GM12892 (cell line): ENCODE measurements around the gene ACTN1.

Experiments
- DNase-seq: peaks from one replicate; pipeline ENCODE4 v3.0.0; 2011; ENCODE audit not compliant: insufficient read length
- FAIRE-seq: peaks from 2 replicates; lab custom pipeline; 2011; peaks lifted over from hg19 to GRCh38; lab: Jason Lieb, UNC
- POLR2A ChIP-seq: IDR thresholded peaks from 2 replicates; pipeline ENCODE4 v1.6.1; 2011; ENCODE audit warnings: low read depth, low read length, control low read depth
- POLR2AphosphoS5 ChIP-seq: IDR thresholded peaks from 2 replicates; pipeline ENCODE4 v1.6.1; 2011; ENCODE audit warnings: low read depth, low read length, control low read depth
- TAF1 ChIP-seq: IDR thresholded peaks from 2 replicates; pipeline ENCODE4 v1.6.1; 2011; ENCODE audit warnings: low read depth, mild to moderate bottlenecking, control low read depth, low read length, borderline replicate concordance

The ACTN1 gene

DNA sequence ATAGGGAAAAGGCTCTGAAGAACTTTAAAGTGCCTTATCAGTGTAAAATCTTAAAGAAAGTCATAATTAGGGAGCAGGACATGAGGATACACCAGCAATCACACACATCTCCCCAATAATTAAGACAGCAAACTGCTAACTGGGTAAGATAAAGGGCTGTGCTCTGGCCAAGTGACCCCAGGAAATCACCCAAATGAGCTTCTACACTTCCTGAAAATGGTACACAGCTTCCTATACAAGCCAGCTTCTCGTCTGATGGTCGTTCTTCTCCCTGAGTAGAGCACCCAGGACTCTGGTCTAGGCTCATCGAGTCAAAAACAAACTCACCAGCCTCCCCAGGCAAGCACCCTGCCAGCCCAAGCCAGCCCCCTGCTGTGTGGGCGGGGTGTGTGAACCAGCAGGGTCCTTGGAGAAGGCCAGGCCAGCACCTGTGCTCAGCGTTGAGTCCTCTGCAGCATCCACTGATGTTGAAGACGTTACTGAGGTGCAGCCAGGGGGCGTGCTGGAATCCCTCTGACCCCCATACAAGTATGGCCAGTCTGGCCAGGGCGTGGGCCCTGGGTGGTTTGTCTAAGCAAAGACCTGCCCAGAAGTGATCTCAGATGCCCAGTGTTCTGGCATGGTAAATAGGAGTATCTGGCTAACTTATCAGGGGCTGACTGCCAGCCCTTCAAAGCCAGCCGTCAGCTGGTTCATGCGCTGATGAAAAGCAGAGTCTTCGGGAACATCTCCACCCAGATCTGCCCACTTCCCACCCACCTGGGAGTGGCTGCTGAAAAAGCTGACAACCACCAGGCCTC, 41.4 kb downstream of the ACTN1 start:
- TF ChIP-seq POLR2AphosphoS5 = no peak
- no peak for TF ChIP-seq TAF1
- no peak for TF ChIP-seq POLR2A
- FAIRE-seq (no peak), DNase-seq (no peak)

DNA sequence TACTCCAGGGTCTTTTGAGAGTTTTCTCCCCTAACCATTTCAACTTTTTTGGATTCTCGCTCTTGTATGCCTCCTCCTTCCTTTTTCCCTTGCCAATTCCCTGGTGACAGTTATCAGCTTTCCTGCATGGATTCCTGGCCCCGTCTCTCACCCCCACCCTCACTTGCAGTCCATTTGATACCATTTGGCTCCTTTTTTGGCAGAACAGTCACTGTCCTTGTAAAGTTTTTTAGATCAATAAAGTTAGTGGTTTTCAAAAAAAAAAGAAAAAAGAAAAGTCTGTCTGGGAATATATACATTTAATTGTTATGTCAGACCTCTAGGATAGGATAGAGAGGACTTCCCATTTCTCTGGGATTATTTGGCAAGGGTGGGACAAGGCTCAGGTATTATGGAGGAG, 42.1 kb downstream of the ACTN1 start:
- no peak for TF ChIP-seq POLR2A
- TF ChIP-seq TAF1 = no peak
- no peak for TF ChIP-seq POLR2AphosphoS5
- DNase-seq (no peak), FAIRE-seq (no peak)

DNA sequence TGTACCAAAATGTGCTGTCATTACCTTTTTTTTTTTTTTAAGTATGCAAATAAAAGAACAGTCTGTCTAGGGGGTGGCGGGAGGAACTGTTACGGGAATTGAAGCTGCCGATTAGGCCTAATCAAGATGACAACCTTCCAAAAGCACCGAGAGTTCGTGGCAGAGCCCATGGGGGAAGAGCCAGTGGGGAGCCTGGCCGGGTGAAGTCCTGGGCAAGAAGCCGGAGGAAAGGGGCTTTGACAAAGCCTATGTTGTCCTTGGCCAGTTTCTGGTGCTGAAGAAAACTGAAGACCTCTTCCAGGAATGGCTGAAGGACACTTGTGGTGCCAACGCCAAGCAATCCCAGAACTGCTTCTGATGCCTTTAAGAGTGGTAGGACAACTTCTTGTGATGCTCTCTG, 42.6 kb downstream of the ACTN1 start:
- DNase-seq (no peak), FAIRE-seq (no peak)
- no peak for TF ChIP-seq POLR2A
- TF ChIP-seq POLR2AphosphoS5 = no peak
- no peak for TF ChIP-seq TAF1

GRCh38 chr14:68935761-68936214, 43.3 kb downstream of the ACTN1 start:
- TF ChIP-seq POLR2A (no peak), POLR2AphosphoS5 (no peak)
- DNase-seq = no peak
- no peak for FAIRE-seq

GRCh38 chr14:68934066-68934465, 45.0 kb downstream of the ACTN1 start:
- DNase-seq (no peak), FAIRE-seq (no peak)
- no peak for TF ChIP-seq POLR2A
- no peak for TF ChIP-seq POLR2AphosphoS5
- no peak for TF ChIP-seq TAF1

GRCh38 chr14:68932686-68933085, 46.4 kb downstream of the ACTN1 start:
- TF ChIP-seq POLR2A = no peak
- no peak for TF ChIP-seq TAF1
- TF ChIP-seq POLR2AphosphoS5 = no peak
- DNase-seq (no peak), FAIRE-seq (no peak)

DNA sequence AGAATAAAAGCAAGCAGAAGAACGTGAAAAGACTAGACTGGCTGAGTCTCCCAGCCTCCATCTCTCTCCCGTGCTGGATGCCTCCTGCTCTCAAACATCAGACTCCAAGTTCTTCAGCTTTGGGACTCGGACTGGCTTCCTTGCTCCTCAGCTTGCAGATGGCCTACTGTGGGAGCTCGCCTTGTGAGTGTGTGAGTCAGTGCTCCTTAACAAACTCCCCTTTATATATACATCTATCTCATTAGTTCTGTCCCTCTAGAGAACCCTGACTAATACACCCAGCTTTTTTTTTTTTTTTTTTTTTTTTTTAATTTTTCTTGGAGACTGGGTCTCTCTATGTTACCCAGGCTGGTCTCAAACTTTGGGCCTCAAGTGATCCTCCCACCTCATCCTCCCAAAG, 46.9 kb downstream of the ACTN1 start:
- FAIRE-seq = no peak
- TF ChIP-seq POLR2AphosphoS5 (no peak), POLR2A (no peak), TAF1 (no peak)
- DNase-seq = no peak

GRCh38 chr14:68931474-68932051, 47.5 kb downstream of the ACTN1 start:
- DNase-seq (no peak), FAIRE-seq (no peak)
- TF ChIP-seq POLR2AphosphoS5 (no peak), TAF1 (no peak), POLR2A (no peak)

GRCh38 chr14:68931063-68931462, 48.0 kb downstream of the ACTN1 start:
- FAIRE-seq (no peak), DNase-seq (no peak)
- TF ChIP-seq POLR2A (no peak), TAF1 (no peak), POLR2AphosphoS5 (no peak)

DNA sequence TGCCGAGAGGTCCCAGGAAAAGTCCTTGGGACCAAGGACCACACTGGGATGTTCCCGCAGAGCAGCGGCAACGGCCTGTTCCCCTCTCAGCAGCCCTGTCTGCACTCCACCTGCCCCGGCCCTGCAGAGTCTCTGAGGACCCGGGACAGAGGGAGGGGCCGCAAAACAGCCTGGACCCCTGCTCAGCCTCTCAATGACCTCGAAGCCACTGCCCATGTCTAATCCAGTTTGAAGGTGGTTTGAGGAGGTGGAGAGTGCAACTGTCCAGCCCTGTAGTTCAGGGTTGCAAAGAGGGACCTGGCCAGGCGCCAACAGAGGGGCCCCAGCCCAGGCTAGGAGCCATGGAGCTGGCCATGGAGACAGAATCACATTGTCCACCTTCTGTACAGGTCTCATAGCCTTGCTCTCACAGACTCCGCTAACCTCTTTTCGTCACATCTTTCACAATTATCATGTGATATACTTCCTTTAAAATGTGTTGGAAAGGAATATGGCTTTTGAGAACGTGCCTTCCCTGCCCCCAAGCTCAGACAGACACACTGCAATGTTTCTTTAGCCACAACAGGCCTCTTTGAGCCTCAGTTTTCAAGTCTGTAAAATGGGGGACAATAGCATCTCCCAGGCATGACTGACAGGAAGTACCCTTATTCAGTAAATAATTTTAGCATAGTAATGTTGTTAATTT, 49.3 kb downstream of the ACTN1 start:
- FAIRE-seq (no peak), DNase-seq (no peak)
- no peak for TF ChIP-seq POLR2AphosphoS5

DNA sequence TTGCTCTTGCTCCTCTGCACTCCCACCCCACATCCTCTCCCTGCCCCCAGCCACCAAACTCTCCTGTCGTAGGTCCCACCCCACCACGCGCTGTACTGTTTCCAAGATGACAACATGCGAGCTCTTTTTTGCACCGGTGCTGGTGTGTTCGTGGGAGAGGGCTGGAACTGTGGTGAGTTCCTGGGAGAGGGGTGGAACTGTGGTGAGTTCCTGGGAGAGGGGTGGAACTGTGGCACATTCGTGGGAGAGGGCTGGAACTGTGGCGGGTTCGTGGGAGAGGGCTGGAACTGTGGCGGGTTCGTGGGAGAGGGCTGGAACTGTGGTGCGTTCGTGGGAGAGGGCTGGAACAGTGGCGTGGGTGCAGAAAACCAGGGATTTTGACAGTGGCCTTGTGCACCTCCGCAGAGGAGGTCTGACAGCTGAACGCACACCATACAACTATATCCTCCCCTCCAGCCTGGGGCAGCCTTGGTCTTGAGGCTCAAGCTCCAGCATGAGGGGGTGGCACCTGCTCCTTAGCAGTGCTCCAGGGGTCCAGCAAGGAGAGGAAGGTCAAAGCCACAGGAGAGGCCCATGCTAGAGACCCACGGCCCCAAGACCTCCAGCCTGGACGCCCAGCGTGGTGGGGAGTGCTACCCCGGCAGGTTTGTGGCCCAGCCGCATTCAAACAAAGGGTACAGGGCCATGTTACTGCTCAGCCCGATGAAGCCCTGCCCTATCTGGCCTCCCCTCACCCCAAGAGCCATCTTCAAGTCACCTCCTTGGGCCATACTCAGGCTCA, 50.1 kb downstream of the ACTN1 start:
- TF ChIP-seq POLR2A (no peak), POLR2AphosphoS5 (no peak), TAF1 (no peak)
- no peak for FAIRE-seq
- no peak for DNase-seq
